ENCODE data around the gene SELENOS.

- TF ChIP-seq CTCF (IDR thresholded peaks at IDR 0.05), result no peak
- TF ChIP-seq POLR2A (IDR thresholded peaks at IDR 0.05), result no peak
These were observed 4.7 kb downstream of the SELENOS start for GRCh38 chr15:101272584-101272983.
